ENCODE data around the gene CIT.

CIT gene

GRCh38 chr12:119699199-119699760 lies 177.8 kb downstream of the CIT start:
- DNase-seq (ENCODE audit: low read depth in 4 of 4, low spot score in 1 of 4): no peak

GRCh38 chr12:119696943-119697342 lies 180.2 kb downstream of the CIT start:
- no peak for DNase-seq (ENCODE audit: low read depth in 4 of 4, low spot score in 1 of 4)

- no peak for DNase-seq (ENCODE audit: low read depth in 4 of 4, low spot score in 1 of 4)
Measured at GRCh38 chr12:119695034-119695433, 182.1 kb downstream of the CIT start.

- no peak for DNase-seq (ENCODE audit: low read depth in 4 of 4, low spot score in 1 of 4)
Measured at GRCh38 chr12:119694111-119694510, 183.0 kb downstream of the CIT start.

GRCh38 chr12:119693511-119693910 lies 183.6 kb downstream of the CIT start:
- no peak for DNase-seq (ENCODE audit: low read depth in 4 of 4, low spot score in 1 of 4)

- no peak for DNase-seq (ENCODE audit: low read depth in 4 of 4, low spot score in 1 of 4)
Measured at GRCh38 chr12:119692997-119693396, 184.1 kb downstream of the CIT start.

- no peak for DNase-seq (ENCODE audit: low read depth in 4 of 4, low spot score in 1 of 4)
Measured at GRCh38 chr12:119692410-119692809, 184.7 kb downstream of the CIT start.

GRCh38 chr12:119691202-119691810 lies 185.8 kb downstream of the CIT start:
- DNase-seq (ENCODE audit: low read depth in 4 of 4, low spot score in 1 of 4): no peak

- no peak for DNase-seq (ENCODE audit: low read depth in 4 of 4, low spot score in 1 of 4)
Measured at GRCh38 chr12:119689935-119690500, 187.1 kb downstream of the CIT start.

GRCh38 chr12:119687879-119688278 lies 189.2 kb downstream of the CIT start:
- DNase-seq (ENCODE audit: low read depth in 4 of 4, low spot score in 1 of 4): no peak

- no peak for DNase-seq (ENCODE audit: low read depth in 4 of 4, low spot score in 1 of 4)
Measured at GRCh38 chr12:119687406-119687805, 189.7 kb downstream of the CIT start.

GRCh38 chr12:119686776-119687175 lies 190.3 kb downstream of the CIT start:
- no peak for DNase-seq (ENCODE audit: low read depth in 4 of 4, low spot score in 1 of 4)

- DNase-seq (ENCODE audit: low read depth in 4 of 4, low spot score in 1 of 4): no peak
Measured at GRCh38 chr12:119686355-119686754, 190.8 kb downstream of the CIT start.

- DNase-seq (ENCODE audit: low read depth in 4 of 4, low spot score in 1 of 4): no peak
Measured at GRCh38 chr12:119685375-119685774, 191.7 kb downstream of the CIT start.

- no peak for DNase-seq (ENCODE audit: low read depth in 4 of 4, low spot score in 1 of 4)
Measured at GRCh38 chr12:119684711-119685369, 192.3 kb downstream of the CIT start.

GRCh38 chr12:119683816-119684215 lies 193.3 kb downstream of the CIT start:
- no peak for DNase-seq (ENCODE audit: low read depth in 4 of 4, low spot score in 1 of 4)

- DNase-seq (ENCODE audit: low read depth in 4 of 4, low spot score in 1 of 4): no peak
Measured at GRCh38 chr12:119683413-119683812, 193.7 kb downstream of the CIT start.

- DNase-seq (ENCODE audit: low read depth in 4 of 4, low spot score in 1 of 4): no peak
Measured at GRCh38 chr12:119682639-119683252, 194.4 kb downstream of the CIT start.

GRCh38 chr12:119681728-119682638 lies 195.1 kb downstream of the CIT start:
- no peak for DNase-seq (ENCODE audit: low read depth in 4 of 4, low spot score in 1 of 4)

- no peak for DNase-seq (ENCODE audit: low read depth in 4 of 4, low spot score in 1 of 4)
Measured at GRCh38 chr12:119681111-119681510, 196.0 kb downstream of the CIT start.

GRCh38 chr12:119679490-119679889 lies 197.6 kb downstream of the CIT start:
- DNase-seq (ENCODE audit: low read depth in 4 of 4, low spot score in 1 of 4): no peak

Data from stimulated activated CD4-positive, alpha-beta T cell treated with anti-CD3 and anti-CD28 coated beads, Interleukin-1b, Interleukin-23, amount 100 ng/mL, for 24 hours (primary cell).